H1 (cell line): Measurements from ENCODE around the gene KANTR. TPM values are rescaled to one million over a fixed set of nuclear protein-coding genes. Genes with fewer than 3 reads are reported as not detected.

Source experiments
- CTCF ChIA-PET: fragments of 300-600 bp; sonication (Branson Sonifier 250); formaldehyde crosslinking; loops from one replicate; lab custom pipeline; 2021; ENCODE audit not compliant: partially characterized antibody; lab: Charles Lee
- POLR2A ChIA-PET: fragments of 300-600 bp; sonication (Branson Sonifier 250); formaldehyde crosslinking; loops from one replicate; lab custom pipeline; 2021; ENCODE audit warnings: inconsistent platforms; ENCODE audit not compliant: partially characterized antibody; lab: Charles Lee
- DNase-seq, 2 experiments: peaks; one replicate each; pipeline versions ENCODE4 v3.0.0 to v3.0.0-alpha.2; 2010 to 2022; ENCODE audit warnings: low spot score in 2 of 2, low read depth in 1 of 2, mixed read lengths in 1 of 2
- FAIRE-seq: peaks from 2 replicates; lab custom pipeline; 2011; peaks lifted over from hg19 to GRCh38; lab: Jason Lieb, UNC
- H2AFZ ChIP-seq: 2 replicates; pipeline ENCODE4 v1.8.1; 2012; ENCODE audit warnings: low read length, inconsistent platforms
- H2AK5ac ChIP-seq: 2 replicates; pipeline ENCODE4 v1.6.1; 2013; ENCODE audit warnings: low read depth, low read length
- H2BK120ac ChIP-seq: replicated peaks from 2 replicates; pipeline ENCODE3; 2013; ENCODE audit warnings: low read depth, low read length, inconsistent platforms
- H2BK12ac ChIP-seq: 2 replicates; pipeline ENCODE4 v1.6.1; 2013; ENCODE audit warnings: low read depth, low read length
- H2BK15ac ChIP-seq: 2 replicates; pipeline ENCODE4 v1.6.1; 2013; ENCODE audit warnings: low read length
- H2BK20ac ChIP-seq: 2 replicates; pipeline ENCODE4 v1.6.1; 2013; ENCODE audit warnings: low read length
- H2BK5ac ChIP-seq: 2 replicates; pipeline ENCODE4 v1.6.1; 2013; ENCODE audit warnings: low read depth, low read length
- H3K14ac ChIP-seq: 2 replicates; pipeline ENCODE4 v1.6.1; 2013; ENCODE audit warnings: inconsistent platforms; ENCODE audit not compliant: insufficient read length
- H3K18ac ChIP-seq: 2 replicates; pipeline ENCODE4 v1.6.1; 2013; ENCODE audit warnings: low read length; ENCODE audit errors: extremely low read depth
- H3K23ac ChIP-seq: 2 replicates; pipeline ENCODE4 v1.6.1; 2013; ENCODE audit warnings: inconsistent platforms; ENCODE audit not compliant: insufficient read length
- H3K23me2 ChIP-seq: 2 replicates; pipeline ENCODE4 v1.6.1; 2013; ENCODE audit warnings: low read depth, low read length
- H3K27ac ChIP-seq: 2 replicates; pipeline ENCODE4 v1.6.1; 2011; ENCODE audit warnings: low read depth, low read length, inconsistent platforms
- H3K27me3 ChIP-seq, 4 experiments: replicated peaks in 1 of 4; 1 replicate in 1 of 4; 2 replicates in 3 of 4; pipeline versions ENCODE4 v1.6.1 to v1.8.1; 2011 to 2013; ENCODE audit warnings: low read length in 3 of 4, mild to moderate bottlenecking in 3 of 4, inconsistent platforms in 2 of 4, mixed read lengths in 2 of 4, moderate library complexity in 1 of 4; ENCODE audit not compliant: control insufficient read depth in 3 of 4, insufficient read depth in 3 of 4; ENCODE audit errors: extremely low read depth in 1 of 4
- H3K36me3 ChIP-seq, 4 experiments: 2 replicates each; pipeline versions ENCODE4 v1.6.1 to v1.8.1; 2011 to 2013; ENCODE audit warnings: mild to moderate bottlenecking in 4 of 4, low read length in 3 of 4, moderate library complexity in 2 of 4, control low read depth in 1 of 4, inconsistent platforms in 1 of 4; ENCODE audit not compliant: insufficient read depth in 4 of 4, control insufficient read depth in 2 of 4
- H3K4ac ChIP-seq: replicated peaks from 2 replicates; pipeline ENCODE3; 2013; ENCODE audit warnings: low read length, low read depth, mixed read lengths, inconsistent platforms; ENCODE audit not compliant: insufficient read length
- H3K4me1 ChIP-seq, 4 experiments: replicated peaks in 1 of 4; 1 replicate in 1 of 4; 2 replicates in 3 of 4; pipeline versions ENCODE4 v1.6.1 to v1.8.1; 2011 to 2013; ENCODE audit warnings: low read length in 3 of 4, inconsistent platforms in 2 of 4, mixed read lengths in 1 of 4; ENCODE audit not compliant: insufficient read depth in 4 of 4, control insufficient read depth in 3 of 4
- H3K4me2 ChIP-seq, 2 experiments: 2 replicates each; pipeline versions ENCODE4 v1.6.1 to v1.8.1; 2011 to 2013; ENCODE audit warnings: low read depth in 2 of 2, low read length in 2 of 2, control low read depth in 1 of 2, inconsistent platforms in 1 of 2, mild to moderate bottlenecking in 1 of 2; ENCODE audit not compliant: insufficient read depth in 1 of 2
- H3K4me3 ChIP-seq, 4 experiments: fragments of 200-600, 300-600 bp in 1 of 4; sonication (generic), shearing (Covaris generic), sonication (Bioruptor Twin) in 1 of 4; 2 replicates each; pipeline versions ENCODE4 v1.5.1 to v1.8.1; 2011 to 2016; ENCODE audit warnings: low read length in 4 of 4, low read depth in 3 of 4, control low read depth in 2 of 4, inconsistent platforms in 2 of 4, mild to moderate bottlenecking in 2 of 4, mixed read lengths in 1 of 4, moderate library complexity in 1 of 4; ENCODE audit not compliant: insufficient read depth in 2 of 4; ENCODE audit errors: extremely low read depth in 1 of 4
- H3K56ac ChIP-seq: replicated peaks from 2 replicates; pipeline ENCODE3; 2013; ENCODE audit warnings: low read depth, mild to moderate bottlenecking, mixed read lengths, low read length, inconsistent platforms; ENCODE audit not compliant: insufficient read length
- H3K79me1 ChIP-seq: 2 replicates; pipeline ENCODE4 v1.6.1; 2013; ENCODE audit warnings: low read depth, low read length, control low read depth
- H3K79me2 ChIP-seq, 2 experiments: 2 replicates each; pipeline versions ENCODE4 v1.6.1 to v1.8.1; 2012 to 2013; ENCODE audit warnings: low read length in 2 of 2, mild to moderate bottlenecking in 2 of 2, inconsistent platforms in 1 of 2; ENCODE audit not compliant: insufficient read depth in 2 of 2, control insufficient read depth in 1 of 2
- H3K9ac ChIP-seq, 4 experiments: replicated peaks in 1 of 4; 1 replicate in 1 of 4; 2 replicates in 3 of 4; pipeline versions ENCODE4 v1.6.1 to v1.8.1; 2011 to 2013; ENCODE audit warnings: low read depth in 3 of 4, low read length in 3 of 4, control low read depth in 2 of 4, mild to moderate bottlenecking in 2 of 4, moderate library complexity in 2 of 4, inconsistent platforms in 1 of 4; ENCODE audit errors: extremely low read depth in 1 of 4
- H3K9me3 ChIP-seq, 2 experiments: 2 replicates each; pipeline versions ENCODE4 v1.6.1 to v1.8.1; 2012 to 2013; ENCODE audit warnings: mild to moderate bottlenecking in 2 of 2, moderate library complexity in 2 of 2, control low read depth in 1 of 2, inconsistent platforms in 1 of 2, low read depth in 1 of 2, low read length in 1 of 2, mixed read lengths in 1 of 2; ENCODE audit not compliant: insufficient read depth in 2 of 2
- H4K20me1 ChIP-seq, 2 experiments: replicated peaks in 1 of 2; 2 replicates each; pipeline versions ENCODE3 to v1.8.1; 2011 to 2013; ENCODE audit warnings: inconsistent platforms in 2 of 2, low read length in 2 of 2, mild to moderate bottlenecking in 1 of 2; ENCODE audit not compliant: insufficient read depth in 2 of 2, control insufficient read depth in 1 of 2
- H4K5ac ChIP-seq: 2 replicates; pipeline ENCODE4 v1.6.1; 2013; ENCODE audit warnings: low read length, low read depth, mixed read lengths, inconsistent platforms; ENCODE audit not compliant: insufficient read length
- H4K8ac ChIP-seq: 2 replicates; pipeline ENCODE4 v1.8.0; 2013; ENCODE audit warnings: mild to moderate bottlenecking, moderate library complexity, low read length, inconsistent platforms; ENCODE audit not compliant: insufficient read depth; ENCODE audit errors: extremely low read depth
- H4K91ac ChIP-seq: replicated peaks from 2 replicates; pipeline ENCODE3; 2013; ENCODE audit warnings: low read length, mixed read lengths, inconsistent platforms; ENCODE audit not compliant: insufficient read length
- CHD2 ChIP-seq: IDR thresholded peaks from 2 replicates; pipeline ENCODE4 v1.6.1; 2012; ENCODE audit warnings: low read length, improper control_type of control experiment
- GABPA ChIP-seq: IDR thresholded peaks from 2 replicates; pipeline ENCODE4 v1.6.1; 2011; ENCODE audit warnings: mild to moderate bottlenecking, low read length, moderate library complexity, borderline replicate concordance; ENCODE audit not compliant: insufficient read depth
- KDM5A ChIP-seq: fragments of 200-600 bp; IDR thresholded peaks from 2 replicates; pipeline ENCODE4 v1.7.1; 2012; ENCODE audit warnings: mild to moderate bottlenecking, low read length, inconsistent platforms, mixed read lengths
- POLR2A ChIP-seq, 2 experiments: IDR thresholded peaks; 1 replicate in 1 of 2; 2 replicates in 1 of 2; pipeline ENCODE4 v1.6.1; 2011; ENCODE audit warnings: low read depth in 2 of 2, low read length in 2 of 2, mild to moderate bottlenecking in 2 of 2; ENCODE audit errors: control extremely low read depth in 1 of 2
- RAD21 ChIP-seq, 2 experiments: IDR thresholded peaks in 1 of 2; conservative IDR thresholded peaks in 1 of 2; 2 replicates each; pipeline ENCODE4 v1.6.1; 2011; ENCODE audit warnings: low read depth in 2 of 2, low read length in 2 of 2, improper control_type of control experiment in 1 of 2, inconsistent platforms in 1 of 2, mild to moderate bottlenecking in 1 of 2, moderate library complexity in 1 of 2
- SIN3A ChIP-seq, 2 experiments: IDR thresholded peaks in 1 of 2; conservative IDR thresholded peaks in 1 of 2; 2 replicates each; pipeline ENCODE4 v1.6.1; 2011 to 2012; ENCODE audit warnings: low read length in 2 of 2, improper control_type of control experiment in 1 of 2, low read depth in 1 of 2, mild to moderate bottlenecking in 1 of 2
- SIX5 ChIP-seq: IDR thresholded peaks from 2 replicates; pipeline ENCODE4 v1.6.1; 2011; ENCODE audit warnings: mild to moderate bottlenecking, low read depth, low read length
- TEAD4 ChIP-seq: IDR thresholded peaks from 2 replicates; pipeline ENCODE4 v1.6.1; 2012; ENCODE audit warnings: low read depth, low read length, inconsistent platforms, mixed read lengths
- WGBS, 2 experiments: shearing (Covaris generic) in 1 of 2; methylation state at CpG; one replicate each; pipeline versions ENCODE4 v1.1.6 to v1.1.7; 2013 to 2015; ENCODE audit warnings: low lambda C conversion rate in 2 of 2, mixed read lengths in 2 of 2, inconsistent platforms in 1 of 2, low coverage in 1 of 2, missing lambda C conversion rate in 1 of 2; ENCODE audit not compliant: insufficient replicate concordance in 2 of 2, insufficient coverage in 1 of 2, insufficient read length in 1 of 2; ENCODE audit errors: extremely low coverage in 1 of 2, missing lambda C conversion rate in 1 of 2; 5-methylcytosine and 5-hydroxymethylcytosine counted together
- polyA plus RNA-seq, 7 experiments: library from polyadenylated mRNA; depleted of rRNA in 3 of 7; stranded (reverse) in 5 of 7; unstranded in 2 of 7; fragments of >200 nt in 5 of 7; fragments of 200-250 nt in 2 of 7; gene quantifications; 1 replicate in 5 of 7; 2 replicates in 1 of 7; 4 replicates in 1 of 7; pipeline versions ENCODE4 v1.2.1 to v1.2.3, GENCODE V29; 2011 to 2013; ENCODE audit warnings: missing spikeins in 2 of 7, mixed read lengths in 2 of 7
- total RNA-seq: library from RNA; stranded (reverse); fragmentation: NEBNext Ultra II Directional; extraction: Animal tissue kit (Norgen Biotek cat#: 25700); gene quantifications from 2 replicates; pipeline ENCODE4 v1.2.1, GENCODE V29; 2021
- TF ChIP-seq, protein P1 (sequence below), 3 experiments: IDR thresholded peaks; 1 replicate in 2 of 3; 2 replicates in 1 of 3; pipeline versions ENCODE4 v1.5.1 to v1.6.1; 2011; ENCODE audit warnings: low read length in 3 of 3, mild to moderate bottlenecking in 3 of 3, inconsistent platforms in 2 of 3, low read depth in 1 of 3, moderate library complexity in 1 of 3; ENCODE audit not compliant: insufficient read depth in 1 of 3; ENCODE audit errors: control extremely low read depth in 1 of 3

The KANTR gene
- total and polyA plus RNA-seq, 2 of the 8 experiments (the other 6 are each of a cell fraction or from before 2014, with no cell fraction given), result 7.7 to 9.5 TPM

DNA sequence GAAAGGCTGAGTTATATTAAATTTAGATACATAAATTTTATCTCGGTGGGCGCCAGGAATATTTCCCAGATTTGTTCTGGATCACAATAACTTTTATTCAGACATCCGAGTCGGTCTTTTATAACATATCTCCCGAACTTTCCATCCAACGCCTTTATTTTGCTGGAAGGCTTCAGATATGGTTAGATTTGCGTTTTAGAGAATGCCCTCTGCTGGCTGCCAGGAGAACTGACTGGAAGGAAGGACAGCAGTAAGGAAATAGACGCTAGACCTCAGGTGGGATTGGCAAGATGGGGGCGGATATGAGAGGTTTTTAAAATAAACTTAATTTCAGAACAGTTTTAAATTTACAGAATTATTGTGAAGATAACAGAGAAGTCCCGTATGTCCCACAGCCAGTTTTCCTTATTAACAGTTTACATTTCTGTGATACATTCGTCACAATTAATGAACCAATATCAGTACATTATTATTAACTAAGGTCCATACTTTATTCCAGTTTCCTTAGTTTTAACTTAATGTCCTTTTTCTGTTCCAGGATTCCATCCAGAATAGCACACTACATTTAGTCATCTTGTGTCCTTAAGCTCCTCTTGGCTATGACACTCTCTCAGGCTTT lies 4.6 kb upstream of the KANTR start:
- Histone ChIP-seq H3K27ac (no peak overlapping the region), H3K27me3 (no peaks in the 10 kb centered on the region), H2BK5ac (no peak overlapping the region), H3K79me1 (no peaks in the 10 kb centered on the region), H4K5ac (no peak overlapping the region), H3K14ac (no peak overlapping the region), H2BK12ac (no peak overlapping the region), H2BK15ac (no peak overlapping the region), H4K8ac (no peak overlapping the region), H3K9ac (peak overlapping the region in 1 of 4 experiments; percentile 67; a peak in 1 of 7 replicates), H3K4me1 (peaks cover 0 to 2% (median under 1%) of the 10 kb centered on the region in 4 experiments; a peak in 2 of 7 replicates), H3K4ac (no peak overlapping the region), H3K9me3 (no peaks in the 10 kb centered on the region), H3K4me2 (peak overlapping the region; percentile 67 to 82), H2BK120ac (no peak overlapping the region), H3K23ac (no peak overlapping the region), H3K36me3 (peaks cover 4 to 25% (median 15%) of the 10 kb centered on the region in 4 experiments; a peak in 7 of 8 replicates), H3K56ac (no peak overlapping the region), H3K79me2 (no peaks in the 10 kb centered on the region), H3K18ac (no peak overlapping the region), H4K91ac (no peak overlapping the region), H2AFZ (0 out of 2 replicates have a peak overlapping the region, but pooled peaks have one; percentile 31), H3K4me3 (peak overlapping the region; percentile 62 to 74 (median 64); a peak in 7 of 8 replicates), H4K20me1 (peaks cover 0 to under 1% of the 10 kb centered on the region in 2 experiments), H3K23me2 (peaks cover 2% of the 10 kb centered on the region; the same call in 1 of the 2 replicates), H2BK20ac (no peak overlapping the region), H2AK5ac (no peak overlapping the region)
- ChIA-PET POLR2A (interaction anchor here (1.1 to 1.6 kb wide), 3 partner anchors 11 to 93 kb away, joined by 3 to 5 read pairs (median 4); no protein-coding TSS in a partner anchor), CTCF (interaction anchor here (1.1 to 2.1 kb wide), 6 partner anchors 11 to 92 kb away, joined by 3 to 7 read pairs (median 4); no protein-coding TSS in a partner anchor)
- DNase-seq (no peak), FAIRE-seq (peak; percentile 98)
- WGBS, 2 experiments, result 10% methylated on average over 11 of the region's 11 CpGs; no CpG with 5 or more reads in 1 of the 2 experiments
- TF ChIP-seq POLR2A (IDR thresholded peaks at IDR 0.05; ENCODE audit: control extremely low read depth in 1 of 2, low read depth in 2 of 2, low read length in 2 of 2) (no peak), RAD21 (IDR thresholded peaks at IDR 0.05 in 1 of 2, conservative IDR thresholded peaks at IDR 0.05 in 1 of 2; ENCODE audit: low read depth in 2 of 2, low read length in 2 of 2) (peak; percentile 44 to 45; a peak in 3 of 4 replicates), TEAD4 (no peak), SIN3A (conservative IDR thresholded peaks at IDR 0.05 in 1 of 2, IDR thresholded peaks at IDR 0.05 in 1 of 2; ENCODE audit: low read depth in 1 of 2, low read length in 2 of 2) (no peak), KDM5A (no peak), GABPA (no peak), SIX5 (no peak), CHD2 (no peak)
- TF ChIP-seq, protein P1, sequence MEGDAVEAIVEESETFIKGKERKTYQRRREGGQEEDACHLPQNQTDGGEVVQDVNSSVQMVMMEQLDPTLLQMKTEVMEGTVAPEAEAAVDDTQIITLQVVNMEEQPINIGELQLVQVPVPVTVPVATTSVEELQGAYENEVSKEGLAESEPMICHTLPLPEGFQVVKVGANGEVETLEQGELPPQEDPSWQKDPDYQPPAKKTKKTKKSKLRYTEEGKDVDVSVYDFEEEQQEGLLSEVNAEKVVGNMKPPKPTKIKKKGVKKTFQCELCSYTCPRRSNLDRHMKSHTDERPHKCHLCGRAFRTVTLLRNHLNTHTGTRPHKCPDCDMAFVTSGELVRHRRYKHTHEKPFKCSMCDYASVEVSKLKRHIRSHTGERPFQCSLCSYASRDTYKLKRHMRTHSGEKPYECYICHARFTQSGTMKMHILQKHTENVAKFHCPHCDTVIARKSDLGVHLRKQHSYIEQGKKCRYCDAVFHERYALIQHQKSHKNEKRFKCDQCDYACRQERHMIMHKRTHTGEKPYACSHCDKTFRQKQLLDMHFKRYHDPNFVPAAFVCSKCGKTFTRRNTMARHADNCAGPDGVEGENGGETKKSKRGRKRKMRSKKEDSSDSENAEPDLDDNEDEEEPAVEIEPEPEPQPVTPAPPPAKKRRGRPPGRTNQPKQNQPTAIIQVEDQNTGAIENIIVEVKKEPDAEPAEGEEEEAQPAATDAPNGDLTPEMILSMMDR (IDR thresholded peaks at IDR 0.05; ENCODE audit: control extremely low read depth in 1 of 3, insufficient read depth in 1 of 3, low read depth in 1 of 3, low read length in 3 of 3), result peak; percentile 27 to 63 (median 52)
